ENCODE data around the gene EPS8.

The EPS8 gene

DNA sequence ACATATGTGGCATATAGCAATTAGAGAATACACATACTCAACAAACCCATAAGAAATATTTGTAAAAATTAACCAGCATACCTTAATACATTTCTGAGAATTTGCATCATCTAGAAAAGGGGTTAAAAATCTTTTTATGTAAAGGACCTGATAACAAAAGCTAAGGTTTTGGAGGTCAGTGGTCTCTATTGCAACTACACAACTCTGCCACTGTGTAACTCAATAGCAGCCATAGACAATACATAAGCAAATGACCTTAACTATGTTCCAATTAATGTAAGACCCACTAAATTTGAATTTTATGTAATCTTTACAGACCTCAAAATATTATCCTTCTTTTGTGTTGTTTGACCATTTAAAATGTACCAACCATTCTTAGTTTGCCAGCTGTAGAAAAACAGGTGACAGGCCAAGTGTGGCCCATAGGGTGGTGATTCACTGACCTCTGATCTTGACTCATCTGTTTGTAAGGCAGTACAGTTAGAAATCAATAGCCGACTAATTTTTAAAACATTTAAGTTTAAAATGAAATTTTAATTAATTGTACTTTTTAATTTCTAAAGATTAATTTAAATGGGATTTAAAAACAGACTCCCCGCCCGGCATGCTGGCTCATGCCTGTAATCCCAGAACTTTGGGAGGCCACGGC lies 7.4 kb upstream of the EPS8 start:
- no peaks in the 10 kb centered on the region for H3K4me1 ChIP-seq (ENCODE audit: insufficient read depth, insufficient read length)
- DNase-seq (ENCODE audit: low read depth, low spot score) = no peak
- no peak overlapping the region for H3K4me3 ChIP-seq (ENCODE audit: insufficient read length, low read depth)
- TF ChIP-seq YY1 (IDR thresholded peaks at IDR 0.05; ENCODE audit: insufficient read depth, insufficient read length) = no peak
- H3K9ac ChIP-seq (ENCODE audit: insufficient read length, low read depth) = no peak overlapping the region
- peaks cover 15% of the 10 kb centered on the region for H3K27me3 ChIP-seq (ENCODE audit: insufficient read depth, insufficient read length)
- no peaks in the 10 kb centered on the region for H3K36me3 ChIP-seq (ENCODE audit: insufficient read depth, insufficient read length, low read length)
- no peaks in the 10 kb centered on the region for H3K9me3 ChIP-seq (ENCODE audit: insufficient read depth, low read length)

DNA sequence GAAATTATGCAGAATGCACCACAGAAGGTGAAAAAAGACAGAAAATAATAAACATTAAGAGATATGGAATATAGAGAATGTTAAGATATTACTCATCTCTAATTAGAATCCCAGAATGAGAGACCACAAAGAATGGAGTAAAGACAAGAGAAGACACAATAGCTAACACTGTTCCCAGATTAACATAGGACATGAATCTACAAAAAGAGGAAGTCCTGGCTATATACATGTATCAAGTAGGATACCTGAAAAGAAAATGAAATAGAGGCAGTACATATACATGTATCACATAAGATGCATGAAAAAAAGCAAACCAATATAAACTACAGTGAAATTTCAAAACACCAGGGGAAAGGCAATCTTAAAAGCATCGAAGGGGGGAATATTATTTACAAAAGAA lies 5.6 kb upstream of the EPS8 start:
- H3K4me3 ChIP-seq (ENCODE audit: insufficient read length, low read depth) = no peak overlapping the region
- no peak overlapping the region for H3K9ac ChIP-seq (ENCODE audit: insufficient read length, low read depth)
- peaks cover 33% of the 10 kb centered on the region for H3K27me3 ChIP-seq (ENCODE audit: insufficient read depth, insufficient read length)
- TF ChIP-seq ZNF274 (IDR thresholded peaks at IDR 0.05; ENCODE audit: low read depth, low read length) (no peak), YY1 (IDR thresholded peaks at IDR 0.05; ENCODE audit: insufficient read depth, insufficient read length) (no peak), SUZ12 (IDR thresholded peaks at IDR 0.05; ENCODE audit: extremely low read depth, insufficient read depth, insufficient read length) (no peak)
- H3K9me3 ChIP-seq (ENCODE audit: insufficient read depth, low read length) = no peaks in the 10 kb centered on the region
- peaks cover 4% of the 10 kb centered on the region for H3K4me1 ChIP-seq (ENCODE audit: insufficient read depth, insufficient read length)
- no peaks in the 10 kb centered on the region for H3K36me3 ChIP-seq (ENCODE audit: insufficient read depth, insufficient read length, low read length)
- DNase-seq (ENCODE audit: low read depth, low spot score) = no peak

DNA sequence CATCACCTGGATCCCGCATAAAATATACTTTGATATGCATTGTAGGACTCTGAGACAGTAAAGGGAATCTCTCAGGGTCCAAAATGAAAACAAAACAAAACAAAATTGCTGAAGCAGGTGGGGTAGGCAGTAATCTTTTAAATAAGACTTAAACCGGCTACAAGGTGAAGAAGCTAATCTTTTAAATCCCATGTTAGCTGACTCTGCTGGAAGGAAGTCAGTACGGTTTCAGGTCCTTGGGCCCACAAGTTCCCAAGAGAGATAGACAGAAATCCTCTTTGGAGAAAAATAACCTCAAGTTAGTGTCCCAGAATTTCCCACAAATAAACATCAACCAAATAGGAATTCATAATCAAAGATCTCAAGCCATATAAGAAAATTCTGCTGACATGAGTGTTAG lies 5.0 kb upstream of the EPS8 start:
- H3K9me3 ChIP-seq (ENCODE audit: insufficient read depth, low read length) = no peaks in the 10 kb centered on the region
- TF ChIP-seq YY1 (IDR thresholded peaks at IDR 0.05; ENCODE audit: insufficient read depth, insufficient read length) (no peak), SUZ12 (IDR thresholded peaks at IDR 0.05; ENCODE audit: extremely low read depth, insufficient read depth, insufficient read length) (no peak), ZNF274 (IDR thresholded peaks at IDR 0.05; ENCODE audit: low read depth, low read length) (no peak)
- no peaks in the 10 kb centered on the region for H3K36me3 ChIP-seq (ENCODE audit: insufficient read depth, insufficient read length, low read length)
- no peak overlapping the region for H3K4me3 ChIP-seq (ENCODE audit: insufficient read length, low read depth)
- H3K27me3 ChIP-seq (ENCODE audit: insufficient read depth, insufficient read length) = peaks cover 38% of the 10 kb centered on the region
- H3K9ac ChIP-seq (ENCODE audit: insufficient read length, low read depth) = no peak overlapping the region
- peaks cover 4% of the 10 kb centered on the region for H3K4me1 ChIP-seq (ENCODE audit: insufficient read depth, insufficient read length)
- no peak for DNase-seq (ENCODE audit: low read depth, low spot score)

DNA sequence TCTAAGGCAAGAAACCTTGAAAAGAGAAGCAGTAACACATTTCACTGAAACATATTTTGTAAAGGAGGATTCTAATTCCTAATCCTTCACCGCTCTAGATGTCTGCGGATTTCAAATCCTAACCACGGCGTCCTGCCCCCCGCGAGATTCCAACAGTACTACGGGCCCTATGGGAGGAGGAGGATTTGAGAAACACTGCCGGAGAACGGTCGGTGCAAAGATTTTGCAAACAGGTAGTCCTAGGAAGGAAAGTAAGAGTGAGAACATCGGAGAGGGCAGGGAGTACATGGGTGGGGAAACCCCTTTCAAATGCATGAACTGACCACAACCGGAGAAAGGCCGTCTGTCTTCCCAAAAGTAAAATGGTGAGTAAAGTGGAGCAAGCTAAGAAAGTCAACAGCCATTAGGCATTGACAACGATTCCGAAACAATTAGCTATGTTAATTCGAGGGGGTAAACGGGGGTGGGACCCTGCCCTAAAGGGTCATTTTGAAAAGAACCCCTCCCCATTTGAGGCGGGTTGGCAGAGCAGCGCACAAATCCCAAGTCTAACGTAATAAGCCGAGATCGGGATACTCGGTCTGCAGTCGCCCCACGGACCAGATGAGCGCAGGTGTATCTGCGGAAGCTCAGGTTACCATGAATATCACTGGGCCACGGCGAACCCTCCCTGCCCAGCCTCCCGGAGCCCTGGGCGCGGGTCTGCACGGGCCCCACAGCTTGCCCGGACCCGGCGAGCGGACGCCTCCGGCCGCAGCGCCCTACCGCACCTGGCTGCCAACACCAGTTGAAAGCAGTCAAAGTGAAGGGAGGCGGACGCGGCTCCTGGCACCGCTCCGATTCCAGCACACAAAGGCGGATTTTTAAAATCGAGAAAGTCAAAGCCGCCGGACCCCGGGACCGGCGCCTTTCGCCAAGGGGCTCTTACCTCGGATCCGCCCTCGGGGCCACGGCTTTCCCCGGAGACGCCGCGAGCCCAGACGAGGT lies 662 bp downstream of the EPS8 start:
- Histone ChIP-seq H3K9ac (ENCODE audit: insufficient read length, low read depth) (peak overlapping the region; percentile 79), H3K9me3 (ENCODE audit: insufficient read depth, low read length) (no peaks in the 10 kb centered on the region), H3K4me3 (ENCODE audit: insufficient read length, low read depth) (peak overlapping the region; percentile 82), H3K36me3 (ENCODE audit: insufficient read depth, insufficient read length, low read length) (no peaks in the 10 kb centered on the region), H3K4me1 (ENCODE audit: insufficient read depth, insufficient read length) (peaks cover 4% of the 10 kb centered on the region), H3K27me3 (ENCODE audit: insufficient read depth, insufficient read length) (peaks cover 71% of the 10 kb centered on the region)
- TF ChIP-seq YY1 (IDR thresholded peaks at IDR 0.05; ENCODE audit: insufficient read depth, insufficient read length) (no peak), SUZ12 (IDR thresholded peaks at IDR 0.05; ENCODE audit: extremely low read depth, insufficient read depth, insufficient read length) (no peak), ZNF274 (IDR thresholded peaks at IDR 0.05; ENCODE audit: low read depth, low read length) (no peak)
- DNase-seq (ENCODE audit: low read depth, low spot score) = peak; percentile 64

DNA sequence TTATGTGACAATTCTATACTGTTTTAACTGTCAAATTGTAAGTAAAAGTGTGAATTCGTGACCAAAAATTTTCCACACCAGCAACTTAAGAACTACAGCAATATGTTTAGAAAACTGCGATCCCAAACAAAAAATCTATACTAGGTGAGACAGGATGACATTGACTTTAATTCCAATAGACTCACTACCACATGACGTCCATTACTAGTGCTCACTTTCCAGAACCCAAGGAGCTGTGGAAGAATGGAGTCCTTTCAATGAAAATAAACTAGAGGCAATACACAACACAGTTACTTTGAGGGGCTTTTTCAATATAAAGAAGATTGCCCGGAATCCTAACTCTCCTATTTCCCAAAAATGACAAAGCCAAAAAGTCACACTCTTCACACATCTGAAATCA lies 1.4 kb downstream of the EPS8 start:
- Histone ChIP-seq H3K27me3 (ENCODE audit: insufficient read depth, insufficient read length) (peaks cover 67% of the 10 kb centered on the region), H3K9ac (ENCODE audit: insufficient read length, low read depth) (no peak overlapping the region), H3K9me3 (ENCODE audit: insufficient read depth, low read length) (no peaks in the 10 kb centered on the region), H3K36me3 (ENCODE audit: insufficient read depth, insufficient read length, low read length) (no peaks in the 10 kb centered on the region), H3K4me1 (ENCODE audit: insufficient read depth, insufficient read length) (peaks cover 4% of the 10 kb centered on the region), H3K4me3 (ENCODE audit: insufficient read length, low read depth) (peak overlapping the region; percentile 82)
- DNase-seq (ENCODE audit: low read depth, low spot score) = no peak
- TF ChIP-seq ZNF274 (IDR thresholded peaks at IDR 0.05; ENCODE audit: low read depth, low read length) (no peak), SUZ12 (IDR thresholded peaks at IDR 0.05; ENCODE audit: extremely low read depth, insufficient read depth, insufficient read length) (no peak), YY1 (IDR thresholded peaks at IDR 0.05; ENCODE audit: insufficient read depth, insufficient read length) (no peak)

DNA sequence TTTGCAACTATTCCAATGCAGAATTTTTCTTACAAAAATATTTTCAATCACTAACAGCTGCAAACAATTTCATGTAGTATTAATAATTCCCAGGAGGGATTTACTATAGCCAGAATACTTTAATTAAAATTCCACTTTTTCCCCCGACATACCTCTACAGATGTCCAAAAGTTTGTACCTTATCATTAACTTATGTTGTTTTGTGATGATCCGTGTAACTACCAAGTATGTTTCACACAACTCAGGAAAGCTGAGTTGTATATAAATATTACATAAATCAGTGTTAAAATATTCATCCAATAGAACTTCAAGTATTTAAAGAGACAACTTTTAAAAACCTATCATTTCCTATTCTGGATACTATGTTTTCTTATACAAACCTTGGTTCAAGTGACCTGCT lies 2.4 kb downstream of the EPS8 start:
- H3K9me3 ChIP-seq (ENCODE audit: insufficient read depth, low read length) = no peaks in the 10 kb centered on the region
- peaks cover 58% of the 10 kb centered on the region for H3K27me3 ChIP-seq (ENCODE audit: insufficient read depth, insufficient read length)
- H3K4me1 ChIP-seq (ENCODE audit: insufficient read depth, insufficient read length) = peaks cover 4% of the 10 kb centered on the region
- no peak overlapping the region for H3K9ac ChIP-seq (ENCODE audit: insufficient read length, low read depth)
- no peaks in the 10 kb centered on the region for H3K36me3 ChIP-seq (ENCODE audit: insufficient read depth, insufficient read length, low read length)
- no peak for TF ChIP-seq ZNF274 (IDR thresholded peaks at IDR 0.05; ENCODE audit: low read depth, low read length)
- TF ChIP-seq YY1 (IDR thresholded peaks at IDR 0.05; ENCODE audit: insufficient read depth, insufficient read length) = no peak
- no peak for TF ChIP-seq SUZ12 (IDR thresholded peaks at IDR 0.05; ENCODE audit: extremely low read depth, insufficient read depth, insufficient read length)
- DNase-seq (ENCODE audit: low read depth, low spot score) = no peak
- H3K4me3 ChIP-seq (ENCODE audit: insufficient read length, low read depth) = no peak overlapping the region

DNA sequence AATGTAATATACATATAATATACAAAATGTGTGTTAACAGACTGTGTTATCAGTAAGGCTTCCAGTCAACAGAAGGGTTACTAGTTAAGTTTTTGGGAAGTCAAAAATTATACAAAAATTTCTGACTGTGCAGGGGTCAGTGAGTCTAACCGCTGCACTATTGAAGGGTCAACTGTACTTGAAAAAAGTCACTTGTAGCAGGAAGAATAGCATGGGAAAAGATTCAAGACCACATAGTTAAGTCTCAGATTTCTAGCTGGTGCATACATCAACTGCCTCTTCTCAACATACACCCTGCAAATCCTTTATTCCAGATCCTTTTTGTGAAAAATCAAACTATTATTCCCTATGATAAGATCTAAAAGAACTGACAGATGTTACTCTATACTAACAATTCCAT lies 5.9 kb downstream of the EPS8 start:
- Histone ChIP-seq H3K9ac (ENCODE audit: insufficient read length, low read depth) (no peak overlapping the region), H3K4me3 (ENCODE audit: insufficient read length, low read depth) (no peak overlapping the region), H3K4me1 (ENCODE audit: insufficient read depth, insufficient read length) (no peaks in the 10 kb centered on the region), H3K9me3 (ENCODE audit: insufficient read depth, low read length) (no peaks in the 10 kb centered on the region), H3K27me3 (ENCODE audit: insufficient read depth, insufficient read length) (peaks cover 25% of the 10 kb centered on the region), H3K36me3 (ENCODE audit: insufficient read depth, insufficient read length, low read length) (no peaks in the 10 kb centered on the region)
- no peak for DNase-seq (ENCODE audit: low read depth, low spot score)
- no peak for TF ChIP-seq SUZ12 (IDR thresholded peaks at IDR 0.05; ENCODE audit: extremely low read depth, insufficient read depth, insufficient read length)
- no peak for TF ChIP-seq ZNF274 (IDR thresholded peaks at IDR 0.05; ENCODE audit: low read depth, low read length)
- no peak for TF ChIP-seq YY1 (IDR thresholded peaks at IDR 0.05; ENCODE audit: insufficient read depth, insufficient read length)
